Endodermal cell (in vitro differentiated cells): ENCODE results near the gene FOXD4L6. TPM values are rescaled to one million over a fixed set of nuclear protein-coding genes. Genes with fewer than 3 reads are reported as not detected.
"Not testable (repeated sequence)": the region's sequence is repeated elsewhere in the genome, so short reads cannot be mapped to it uniquely, and the experiment has no call there.

Experiments
- DNase-seq: peaks from one replicate; pipeline ENCODE4 v3.0.0-alpha.2; 2017
- H3K27ac ChIP-seq: 2 replicates; pipeline ENCODE4 v1.5.1; 2013; ENCODE audit warnings: mild to moderate bottlenecking, low read depth, low read length, moderate library complexity
- H3K27me3 ChIP-seq: 2 replicates; pipeline ENCODE4 v1.6.1; 2013; ENCODE audit warnings: mild to moderate bottlenecking, low read length, moderate library complexity; ENCODE audit not compliant: insufficient read depth, control insufficient read depth, poor library complexity, severe bottlenecking
- H3K36me3 ChIP-seq: 2 replicates; pipeline ENCODE4 v1.7.0; 2013; ENCODE audit warnings: mild to moderate bottlenecking, low read length, moderate library complexity; ENCODE audit not compliant: control insufficient read depth, insufficient read depth
- H3K4me1 ChIP-seq: one replicate; pipeline ENCODE4 v1.7.0; 2013; ENCODE audit warnings: low read length; ENCODE audit not compliant: control insufficient read depth, insufficient read depth
- H3K4me3 ChIP-seq: 2 replicates; pipeline ENCODE4 v1.5.1; 2013; ENCODE audit warnings: mild to moderate bottlenecking, low read length, moderate library complexity
- H3K9ac ChIP-seq: 2 replicates; pipeline ENCODE4 v1.6.1; 2013; ENCODE audit warnings: mild to moderate bottlenecking, low read length, moderate library complexity; ENCODE audit not compliant: poor library complexity, severe bottlenecking; ENCODE audit errors: extremely low read depth
- H3K9me3 ChIP-seq: 2 replicates; pipeline ENCODE4 v1.6.1; 2013; ENCODE audit warnings: mild to moderate bottlenecking, low read length, moderate library complexity; ENCODE audit not compliant: control insufficient read depth
- H3K27ac Mint-ChIP-seq: 2 replicates; pipeline ENCODE4 v1.8.0; 2020; ENCODE audit warnings: mixed read lengths
- H3K27me3 Mint-ChIP-seq: 2 replicates; pipeline ENCODE4 v1.8.0; 2021; ENCODE audit warnings: mild to moderate bottlenecking, mixed read lengths; ENCODE audit not compliant: insufficient read depth
- H3K36me3 Mint-ChIP-seq: 2 replicates; pipeline ENCODE4 v1.8.0; 2020; ENCODE audit warnings: low read depth, mixed read lengths
- H3K4me1 Mint-ChIP-seq: 2 replicates; pipeline ENCODE4 v1.8.0; 2020; ENCODE audit warnings: mixed read lengths
- H3K4me3 Mint-ChIP-seq: 2 replicates; pipeline ENCODE4 v1.8.0; 2020; ENCODE audit warnings: mild to moderate bottlenecking, moderate library complexity, mixed read lengths
- H3K9me3 Mint-ChIP-seq: 2 replicates; pipeline ENCODE4 v1.8.0; 2020; ENCODE audit warnings: mild to moderate bottlenecking, mixed read lengths
- WGBS, 2 experiments: methylation state at CpG; one replicate each; pipeline versions ENCODE4 v1.1.5 to v1.1.7; 2013; ENCODE audit warnings: missing lambda C conversion rate in 2 of 2, mixed read lengths in 1 of 2; ENCODE audit not compliant: insufficient coverage in 1 of 2, insufficient read length in 1 of 2; 5-methylcytosine and 5-hydroxymethylcytosine counted together
- total RNA-seq, 2 donors: library from RNA; stranded (reverse); fragmentation: NEBNext Ultra II Directional in 1 of 2; extraction: Animal tissue kit (Norgen Biotek cat#: 25700) in 1 of 2; gene quantifications; 2 replicates in 1 of 2; 3 replicates in 1 of 2; pipeline ENCODE4 v1.2.1, GENCODE V29; 2021
- TF ChIP-seq, protein P1 (sequence below): fragments of 200-600 bp; sonication (generic); conservative IDR thresholded peaks from 2 replicates; pipeline ENCODE4 v1.5.0; 2021; ENCODE audit warnings: antibody characterized with exemption, mild to moderate bottlenecking

Gene FOXD4L6
- total RNA-seq, 2 donors from 2014 or later = not detected

DNA sequence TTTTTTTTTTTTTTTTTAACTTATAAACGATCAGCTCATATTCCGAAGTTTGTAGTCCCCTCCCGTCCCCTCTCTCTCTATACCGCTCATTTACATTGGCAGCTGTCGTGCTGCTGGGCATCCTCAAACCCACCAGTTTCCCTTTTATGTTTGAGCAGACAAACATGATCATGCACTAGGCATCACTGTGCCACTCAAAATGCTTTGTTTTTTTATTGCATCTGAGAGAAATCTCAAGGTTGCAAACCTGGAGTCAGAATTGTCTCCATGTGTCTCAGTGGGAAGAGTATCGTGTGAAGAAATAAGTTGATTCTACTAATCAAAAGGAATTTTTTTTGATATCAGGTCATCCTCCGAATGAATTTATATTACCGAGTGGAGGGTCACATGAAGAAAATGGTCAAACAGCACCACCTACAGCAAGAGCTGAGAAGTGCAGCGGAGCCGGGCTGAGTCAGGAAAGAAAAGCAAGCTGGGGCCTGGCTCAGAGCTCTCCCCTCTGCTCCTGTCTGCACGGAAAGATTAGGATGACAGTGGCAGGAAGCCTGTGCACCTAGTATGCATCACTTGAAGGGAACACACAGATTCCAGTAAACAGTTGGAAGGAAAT is 39.9 kb downstream of the FOXD4L6 start:
- peaks cover 37% of the 10 kb centered on the region for H3K27me3 ChIP-seq
- H3K9ac ChIP-seq, H3K9me3 ChIP-seq, DNase-seq, H3K27ac ChIP-seq, H3K4me1 ChIP-seq, H3K36me3 Mint-ChIP-seq, H3K4me3 Mint-ChIP-seq, H3K4me3 ChIP-seq, H3K36me3 ChIP-seq, H3K4me1 Mint-ChIP-seq, H3K27ac Mint-ChIP-seq, H3K9me3 Mint-ChIP-seq: not testable (repeated sequence)
- H3K27me3 Mint-ChIP-seq = peaks cover 60% of the 10 kb centered on the region
- TF ChIP-seq, protein P1, sequence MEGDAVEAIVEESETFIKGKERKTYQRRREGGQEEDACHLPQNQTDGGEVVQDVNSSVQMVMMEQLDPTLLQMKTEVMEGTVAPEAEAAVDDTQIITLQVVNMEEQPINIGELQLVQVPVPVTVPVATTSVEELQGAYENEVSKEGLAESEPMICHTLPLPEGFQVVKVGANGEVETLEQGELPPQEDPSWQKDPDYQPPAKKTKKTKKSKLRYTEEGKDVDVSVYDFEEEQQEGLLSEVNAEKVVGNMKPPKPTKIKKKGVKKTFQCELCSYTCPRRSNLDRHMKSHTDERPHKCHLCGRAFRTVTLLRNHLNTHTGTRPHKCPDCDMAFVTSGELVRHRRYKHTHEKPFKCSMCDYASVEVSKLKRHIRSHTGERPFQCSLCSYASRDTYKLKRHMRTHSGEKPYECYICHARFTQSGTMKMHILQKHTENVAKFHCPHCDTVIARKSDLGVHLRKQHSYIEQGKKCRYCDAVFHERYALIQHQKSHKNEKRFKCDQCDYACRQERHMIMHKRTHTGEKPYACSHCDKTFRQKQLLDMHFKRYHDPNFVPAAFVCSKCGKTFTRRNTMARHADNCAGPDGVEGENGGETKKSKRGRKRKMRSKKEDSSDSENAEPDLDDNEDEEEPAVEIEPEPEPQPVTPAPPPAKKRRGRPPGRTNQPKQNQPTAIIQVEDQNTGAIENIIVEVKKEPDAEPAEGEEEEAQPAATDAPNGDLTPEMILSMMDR = peak; percentile 66
- 28 to 32% methylated on average over 4 to 7 of the region's 11 CpGs for WGBS, 2 experiments

GRCh38 chr9:41087929-41088328 is 40.6 kb downstream of the FOXD4L6 start:
- H3K4me1 ChIP-seq, H3K4me1 Mint-ChIP-seq, H3K36me3 ChIP-seq, H3K9me3 Mint-ChIP-seq, H3K36me3 Mint-ChIP-seq, H3K4me3 ChIP-seq, H3K9ac ChIP-seq, H3K9me3 ChIP-seq, H3K27ac ChIP-seq, H3K27ac Mint-ChIP-seq, H3K4me3 Mint-ChIP-seq, DNase-seq: not testable (repeated sequence)
- H3K27me3 Mint-ChIP-seq = peaks cover 57% of the 10 kb centered on the region
- H3K27me3 ChIP-seq = peaks cover 41% of the 10 kb centered on the region
- 53% methylated on average over 2 of the region's 5 CpGs; no CpG with 5 or more reads in 1 of the 2 experiments for WGBS, 2 experiments

DNA sequence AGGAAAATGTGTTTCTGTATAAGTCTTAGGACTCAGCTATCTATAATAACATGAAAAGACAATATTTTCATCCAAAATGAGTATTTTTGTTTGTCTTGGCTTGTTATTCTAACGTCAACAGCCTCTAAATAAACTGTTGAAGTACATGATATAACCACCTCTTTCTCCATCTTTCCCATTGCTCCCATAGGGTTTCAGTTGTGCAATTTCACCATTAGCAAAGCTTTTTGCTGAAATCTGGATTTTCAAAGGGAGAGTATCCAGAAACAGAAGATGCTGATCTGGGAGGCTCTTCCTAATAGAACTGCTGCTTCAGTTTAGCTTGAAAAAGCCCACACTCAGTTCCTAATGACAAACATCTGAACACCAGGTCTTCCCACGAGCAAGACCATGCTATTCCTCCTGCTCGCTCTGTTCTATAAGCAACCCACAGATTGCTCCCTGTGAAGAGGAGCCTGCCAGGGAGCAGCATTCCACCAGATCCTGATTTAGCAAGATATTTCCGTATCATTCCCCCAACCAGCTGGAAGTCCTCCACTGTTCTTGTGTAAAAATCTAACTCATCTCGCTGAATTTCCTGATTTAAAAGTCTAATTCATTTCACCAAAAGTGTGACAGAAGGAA is 41.2 kb downstream of the FOXD4L6 start:
- H3K27me3 ChIP-seq = peaks cover 48% of the 10 kb centered on the region
- H3K36me3 Mint-ChIP-seq, H3K4me3 ChIP-seq, DNase-seq, H3K9ac ChIP-seq, H3K27ac Mint-ChIP-seq, H3K36me3 ChIP-seq, H3K9me3 ChIP-seq, H3K4me1 ChIP-seq, H3K4me1 Mint-ChIP-seq, H3K9me3 Mint-ChIP-seq, H3K4me3 Mint-ChIP-seq, H3K27ac ChIP-seq: not testable (repeated sequence)
- peaks cover 62% of the 10 kb centered on the region for H3K27me3 Mint-ChIP-seq
- 53 to 78% methylated on average over 2 to 4 of the region's 5 CpGs for WGBS, 2 experiments

GRCh38 chr9:41086685-41087084 is 41.8 kb downstream of the FOXD4L6 start:
- WGBS, 2 experiments = no CpG with 5 or more reads among the region's 1 CpG
- H3K36me3 Mint-ChIP-seq, DNase-seq, H3K4me1 Mint-ChIP-seq, H3K9me3 ChIP-seq, H3K27ac ChIP-seq, H3K27ac Mint-ChIP-seq, H3K36me3 ChIP-seq, H3K4me3 ChIP-seq, H3K9me3 Mint-ChIP-seq, H3K9ac ChIP-seq, H3K4me3 Mint-ChIP-seq, H3K4me1 ChIP-seq: not testable (repeated sequence)
- peaks cover 49% of the 10 kb centered on the region for H3K27me3 ChIP-seq
- peaks cover 63% of the 10 kb centered on the region for H3K27me3 Mint-ChIP-seq

DNA sequence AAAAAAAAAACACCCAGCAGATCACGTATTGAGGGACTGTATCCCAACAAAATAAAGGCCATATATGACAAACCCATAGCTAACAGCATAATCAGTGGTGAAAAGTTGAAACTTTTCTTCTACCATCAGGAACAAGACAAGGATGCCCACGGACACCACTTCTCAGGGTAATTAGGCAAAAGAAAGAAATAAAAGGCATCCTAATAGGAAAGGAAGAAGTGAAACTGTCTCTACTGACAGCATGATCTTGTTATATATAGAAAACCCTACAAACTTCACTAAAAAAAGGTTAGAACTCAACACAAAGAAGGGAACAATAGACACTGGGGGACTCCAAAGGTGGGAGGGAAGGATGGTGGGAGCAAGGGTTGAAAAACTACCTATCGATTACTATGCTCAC is 42.3 kb downstream of the FOXD4L6 start:
- peaks cover 59% of the 10 kb centered on the region for H3K27me3 Mint-ChIP-seq
- not testable (repeated sequence) for H3K9ac ChIP-seq, DNase-seq, H3K36me3 ChIP-seq, H3K4me1 Mint-ChIP-seq, H3K4me1 ChIP-seq, H3K27ac ChIP-seq, H3K27ac Mint-ChIP-seq, H3K4me3 ChIP-seq, H3K4me3 Mint-ChIP-seq, H3K9me3 Mint-ChIP-seq, H3K9me3 ChIP-seq, H3K36me3 Mint-ChIP-seq
- 44% methylated on average over 3 of the region's 3 CpGs; no CpG with 5 or more reads in 1 of the 2 experiments for WGBS, 2 experiments
- peaks cover 49% of the 10 kb centered on the region for H3K27me3 ChIP-seq

DNA sequence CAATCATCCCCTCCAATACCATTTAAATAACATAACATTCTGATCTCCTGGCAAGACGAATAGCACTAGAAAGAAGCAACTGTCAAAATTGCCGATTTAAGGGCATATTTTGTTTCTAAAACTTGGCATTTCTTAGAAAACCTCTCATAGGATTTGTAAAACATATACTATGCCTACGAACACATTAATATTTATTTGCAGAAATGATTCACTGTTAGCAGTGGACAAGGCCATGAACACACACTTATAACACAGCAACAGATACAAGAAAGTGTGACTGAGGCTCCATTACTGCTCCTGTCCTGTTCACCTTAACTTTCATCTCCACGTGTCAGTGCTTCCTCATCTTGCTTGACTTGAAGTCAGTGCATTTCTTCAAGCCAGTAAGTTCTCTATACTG is 46.1 kb downstream of the FOXD4L6 start:
- not testable (repeated sequence) for H3K4me3 Mint-ChIP-seq, H3K9me3 ChIP-seq, H3K9ac ChIP-seq, H3K36me3 Mint-ChIP-seq, H3K36me3 ChIP-seq, H3K4me1 ChIP-seq, H3K9me3 Mint-ChIP-seq, H3K27ac ChIP-seq, H3K27ac Mint-ChIP-seq, H3K4me3 ChIP-seq, H3K4me1 Mint-ChIP-seq, DNase-seq
- WGBS, 2 experiments = 61 to 88% methylated on average over 2 to 3 of the region's 4 CpGs
- H3K27me3 ChIP-seq = peaks cover 52% of the 10 kb centered on the region
- H3K27me3 Mint-ChIP-seq = peaks cover 54% of the 10 kb centered on the region
